ENCODE results near the gene SEC31B. TPM values are rescaled to one million over a fixed set of nuclear protein-coding genes. Genes with fewer than 3 reads are reported as not detected.

Gene SEC31B
- total and polyA plus RNA-seq, 2 donors (not counting 3 experiments of a cell fraction or from before 2014, with no cell fraction given) = 11.1 to 14.4 TPM

- dilution Hi-C loops (cut with MboI; ENCODE audit: extremely low pct_ligation_motif_present, low sequenced_read_pairs) (no loop called here), intact Hi-C loops (cut with micrococcal nuclease) (no loop called here)
- peaks cover 0 to 2% of the 10 kb centered on the region in 2 experiments for H3K36me3 ChIP-seq (ENCODE audit: control insufficient read depth in 2 of 2, extremely low read depth in 1 of 2, insufficient read depth in 2 of 2, low read length in 2 of 2)
- H3K27me3 ChIP-seq (ENCODE audit: control insufficient read depth in 2 of 2, insufficient read depth in 2 of 2, low read length in 2 of 2) = no peaks in the 10 kb centered on the region
- H3K27ac ChIP-seq (ENCODE audit: insufficient read depth, low read depth, low read length) = no peak overlapping the region
- no peaks in the 10 kb centered on the region for H3K4me1 ChIP-seq (ENCODE audit: control insufficient read depth, extremely low read depth, insufficient read depth, low read length)
- H3K9ac ChIP-seq (replicated peaks; ENCODE audit: extremely low read depth, insufficient read depth, low read length) = no peak overlapping the region
- H3K9me1 ChIP-seq (replicated peaks; ENCODE audit: control insufficient read depth, extremely low read depth, insufficient read depth, low read length) = no peaks in the 10 kb centered on the region
- no peak overlapping the region for H3K4me3 ChIP-seq (replicated peaks in 1 of 3; ENCODE audit: insufficient read depth in 1 of 3, low read depth in 1 of 3, low read length in 3 of 3)
- H2AFZ ChIP-seq (ENCODE audit: low read depth, low read length) = no peak overlapping the region
- no peaks in the 10 kb centered on the region for H3K79me2 ChIP-seq (ENCODE audit: control insufficient read depth, insufficient read depth, low read length)
- CTCF ChIA-PET = interaction anchor here (1.0 to 2.8 kb wide), 3 partner anchors 11 to 170 kb away, joined by 5 to 53 read pairs (median 22); no protein-coding TSS in a partner anchor
- DNase-seq (ENCODE audit: low read depth, low spot score) (no peak), FAIRE-seq (no peak)
- no peaks in the 10 kb centered on the region for H3K9me3 ChIP-seq (replicated peaks; ENCODE audit: control insufficient read depth, insufficient read depth, low read length)
- POLR2A ChIA-PET = no interaction called here
- no TSS peak for BruUV-seq (replicated peaks)
- H3K4me2 ChIP-seq (ENCODE audit: insufficient read depth, low read length) = no peak overlapping the region
- H4K20me1 ChIP-seq (replicated peaks; ENCODE audit: control insufficient read depth, extremely low read depth, insufficient read depth, low read length) = no peaks in the 10 kb centered on the region
- no peak for TF ChIP-seq GATA2 (IDR thresholded peaks at IDR 0.05; ENCODE audit: insufficient read depth, insufficient read length, low read depth, low read length)
- TF ChIP-seq EZH2 (IDR thresholded peaks at IDR 0.05; ENCODE audit: borderline replicate concordance, low read depth, low read length, severe bottlenecking) = no peak
- no peak for TF ChIP-seq FOS (IDR thresholded peaks at IDR 0.05; ENCODE audit: borderline replicate concordance, insufficient read depth, low read length)
- no peak for TF ChIP-seq POLR2A (IDR thresholded peaks at IDR 0.05; ENCODE audit: low read depth, low read length)
- no peak for TF ChIP-seq CTCF (IDR thresholded peaks at IDR 0.05; ENCODE audit: extremely low read depth in 1 of 2, insufficient read depth in 1 of 2, low read depth in 1 of 2, low read length in 2 of 2)
- TF ChIP-seq MAX (IDR thresholded peaks at IDR 0.05; ENCODE audit: insufficient read depth, insufficient read length) = no peak
- no peak for TF ChIP-seq JUN (IDR thresholded peaks at IDR 0.05; ENCODE audit: borderline replicate concordance, insufficient read depth, insufficient read length, low read depth)
Measured at GRCh38 chr10:100506596-100507356, 12.9 kb downstream of the SEC31B start.

Data from endothelial cell of umbilical vein (primary cell).